NCI-H345 (cell line): ENCODE data around the gene SRPRB.

Source experiments
- DNase-seq: peaks from one replicate; lab custom pipeline; 2025; lab: John Stamatoyannopoulos, UW

SRPRB gene

GRCh38 chr3:133825969-133826727 is 20.5 kb downstream of the SRPRB start:
- no peak for DNase-seq

- no peak for DNase-seq
Measured at GRCh38 chr3:133827136-133827535, 21.5 kb downstream of the SRPRB start.

- DNase-seq = no peak
Measured at GRCh38 chr3:133827684-133828083, 22.1 kb downstream of the SRPRB start.

GRCh38 chr3:133828576-133829309 is 23.1 kb downstream of the SRPRB start:
- DNase-seq = no peak

- DNase-seq = no peak
Measured at GRCh38 chr3:133829310-133829707, 23.7 kb downstream of the SRPRB start.

- DNase-seq = no peak
Measured at GRCh38 chr3:133830071-133830470, 24.5 kb downstream of the SRPRB start.

- DNase-seq = no peak
Measured at GRCh38 chr3:133831966-133832801, 26.6 kb downstream of the SRPRB start.

- DNase-seq = no peak
Measured at GRCh38 chr3:133832802-133833144, 27.2 kb downstream of the SRPRB start.

GRCh38 chr3:133833267-133833666 is 27.7 kb downstream of the SRPRB start:
- no peak for DNase-seq

GRCh38 chr3:133833880-133834620 is 28.4 kb downstream of the SRPRB start:
- no peak for DNase-seq

- DNase-seq = no peak
Measured at GRCh38 chr3:133834621-133835417, 29.2 kb downstream of the SRPRB start.

- no peak for DNase-seq
Measured at GRCh38 chr3:133835418-133835743, 29.8 kb downstream of the SRPRB start.

GRCh38 chr3:133835961-133836360 is 30.3 kb downstream of the SRPRB start:
- no peak for DNase-seq

GRCh38 chr3:133836497-133837158 is 31.0 kb downstream of the SRPRB start:
- no peak for DNase-seq

- no peak for DNase-seq
Measured at GRCh38 chr3:133837487-133838295, 32.1 kb downstream of the SRPRB start.

GRCh38 chr3:133838296-133838789 is 32.7 kb downstream of the SRPRB start:
- DNase-seq = no peak

GRCh38 chr3:133838916-133839800 is 33.5 kb downstream of the SRPRB start:
- DNase-seq = no peak

- no peak for DNase-seq
Measured at GRCh38 chr3:133840055-133840737, 34.6 kb downstream of the SRPRB start.
